Measurements from ENCODE around the gene SPEM3.

DNA sequence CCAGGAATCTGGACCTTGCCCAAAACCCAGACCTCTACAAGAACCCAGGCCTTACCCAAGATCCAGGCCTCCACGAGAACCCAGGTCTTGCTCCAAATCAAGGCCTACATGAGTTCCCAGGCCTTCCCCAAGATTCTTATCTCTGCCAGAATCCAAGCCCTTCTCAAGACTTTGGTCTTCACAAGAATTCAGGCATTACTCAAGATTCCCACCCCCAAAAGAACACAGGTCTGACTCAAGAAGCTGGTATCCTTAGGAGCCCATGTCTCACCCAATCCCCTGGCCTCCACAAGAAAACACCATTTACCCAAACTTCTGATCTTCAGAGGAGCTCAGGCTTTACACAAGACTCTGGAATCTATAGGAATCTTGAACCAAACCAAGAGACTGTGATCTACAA lies 2.6 kb downstream of the SPEM3 start:
- no peak for TF ChIP-seq PBX2 (CRISPR knock-in tag; IDR thresholded peaks at IDR 0.05)
- TF ChIP-seq ZFP36L1 (CRISPR knock-in tag; IDR thresholded peaks at IDR 0.05), result no peak
- no peak for TF ChIP-seq ATF3 (CRISPR knock-in tag; IDR thresholded peaks at IDR 0.05)
- TF ChIP-seq NFYB (CRISPR knock-in tag; IDR thresholded peaks at IDR 0.05), result no peak
- TF ChIP-seq CBX1 (IDR thresholded peaks at IDR 0.05; ENCODE audit: low read depth), result no peak
- TF ChIP-seq JARID2 (CRISPR knock-in tag; IDR thresholded peaks at IDR 0.05; ENCODE audit: insufficient replicate concordance), result no peak
- TF ChIP-seq KDM4B (CRISPR knock-in tag; IDR thresholded peaks at IDR 0.05), result no peak
- TF ChIP-seq, protein P1, sequence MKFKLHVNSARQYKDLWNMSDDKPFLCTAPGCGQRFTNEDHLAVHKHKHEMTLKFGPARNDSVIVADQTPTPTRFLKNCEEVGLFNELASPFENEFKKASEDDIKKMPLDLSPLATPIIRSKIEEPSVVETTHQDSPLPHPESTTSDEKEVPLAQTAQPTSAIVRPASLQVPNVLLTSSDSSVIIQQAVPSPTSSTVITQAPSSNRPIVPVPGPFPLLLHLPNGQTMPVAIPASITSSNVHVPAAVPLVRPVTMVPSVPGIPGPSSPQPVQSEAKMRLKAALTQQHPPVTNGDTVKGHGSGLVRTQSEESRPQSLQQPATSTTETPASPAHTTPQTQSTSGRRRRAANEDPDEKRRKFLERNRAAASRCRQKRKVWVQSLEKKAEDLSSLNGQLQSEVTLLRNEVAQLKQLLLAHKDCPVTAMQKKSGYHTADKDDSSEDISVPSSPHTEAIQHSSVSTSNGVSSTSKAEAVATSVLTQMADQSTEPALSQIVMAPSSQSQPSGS (CRISPR knock-in tag; IDR thresholded peaks at IDR 0.05), result no peak

Data from HepG2 (cell line).